Kidney (tissue), 14 donors: Measurements from ENCODE around the gene UEVLD. TPM values are rescaled to one million over a fixed set of nuclear protein-coding genes. Genes with fewer than 3 reads are reported as not detected.

Experiments
- DNase-seq, 5 donors: peaks; one replicate each; pipeline ENCODE4 v3.0.0-alpha.2; 2013 to 2020
- FAIRE-seq: peaks from 2 replicates; lab custom pipeline; 2012; peaks lifted over from hg19 to GRCh38; lab: Jason Lieb, UNC
- H3K27ac ChIP-seq, 2 donors: one replicate each; pipeline ENCODE4 v1.7.0; 2013; ENCODE audit warnings: low read depth in 2 of 2, low read length in 2 of 2, inconsistent platforms in 1 of 2
- H3K27me3 ChIP-seq: one replicate; pipeline ENCODE4 v1.7.1; 2013; ENCODE audit warnings: low read length, inconsistent platforms; ENCODE audit not compliant: control insufficient read depth, insufficient read depth
- H3K36me3 ChIP-seq, 3 donors: one replicate each; pipeline versions ENCODE4 v1.7.0 to v1.7.1; 2013; ENCODE audit warnings: low read length in 3 of 3, control low read depth in 1 of 3, inconsistent platforms in 1 of 3; ENCODE audit not compliant: insufficient read depth in 3 of 3, control insufficient read depth in 2 of 3
- H3K4me1 ChIP-seq, 3 donors: one replicate each; pipeline versions ENCODE4 v1.7.0 to v1.7.1; 2013; ENCODE audit warnings: low read length in 3 of 3, inconsistent platforms in 1 of 3, low read depth in 1 of 3; ENCODE audit not compliant: control insufficient read depth in 2 of 3, insufficient read depth in 2 of 3
- H3K4me3 ChIP-seq, 3 donors: one replicate each; pipeline versions ENCODE4 v1.7.0 to v1.8.1; 2013; ENCODE audit warnings: low read length in 3 of 3, control low read depth in 1 of 3, inconsistent platforms in 1 of 3
- H3K9ac ChIP-seq, 3 donors: one replicate each; pipeline versions ENCODE4 v1.7.0 to v1.7.1; 2013; ENCODE audit warnings: low read length in 3 of 3, control low read depth in 1 of 3, inconsistent platforms in 1 of 3
- H3K9me3 ChIP-seq, 3 donors: one replicate each; pipeline versions ENCODE4 v1.7.0 to v1.7.1; 2013; ENCODE audit warnings: low read length in 3 of 3, control low read depth in 1 of 3, inconsistent platforms in 1 of 3; ENCODE audit not compliant: control insufficient read depth in 2 of 3, insufficient read depth in 1 of 3
- intact Hi-C: fragments of 100-400 bp; cut with DNase I; formaldehyde crosslinking; loops from one replicate; pipeline ENCODE4 v1.11.1; 2022
- polyA plus RNA-seq: library from polyadenylated mRNA; stranded (reverse); fragments of 350-450 nt; fragmentation: Illumina TruSeq; extraction: RNeasy Lipid Tissue Mini Kit (QIAGEN cat#74804); gene quantifications from one replicate; pipeline ENCODE4 v1.2.3, GENCODE V29; 2014; ENCODE audit warnings: low read depth, low replicate concordance; ENCODE audit not compliant: insufficient read depth
- total RNA-seq: library from RNA; stranded (reverse); fragmentation: NEBNext Ultra II Directional; extraction: Animal tissue kit (Norgen Biotek cat#: 25700); gene quantifications from one replicate; pipeline ENCODE4 v1.2.1, GENCODE V29; 2021
- TF ChIP-seq, protein P1 (sequence below): IDR thresholded peaks from 3 replicates; pipeline ENCODE4 v1.5.1; 2012; ENCODE audit warnings: mild to moderate bottlenecking, moderate library complexity, borderline replicate concordance; ENCODE audit not compliant: insufficient read depth; ENCODE audit errors: extremely low read depth
- donor health status: control.
- donor health status: control.
- donor health status: control.
- donor health status: control.
- donor health status: control.
- donor health status: DM: yes; HTN: yes; CAD: no.
- donor health status: Normal renal cell carcinoma (clear cell type).

The UEVLD gene
- total and polyA plus RNA-seq, 2 donors from 2014 or later: 8.0 to 23.1 TPM

DNA sequence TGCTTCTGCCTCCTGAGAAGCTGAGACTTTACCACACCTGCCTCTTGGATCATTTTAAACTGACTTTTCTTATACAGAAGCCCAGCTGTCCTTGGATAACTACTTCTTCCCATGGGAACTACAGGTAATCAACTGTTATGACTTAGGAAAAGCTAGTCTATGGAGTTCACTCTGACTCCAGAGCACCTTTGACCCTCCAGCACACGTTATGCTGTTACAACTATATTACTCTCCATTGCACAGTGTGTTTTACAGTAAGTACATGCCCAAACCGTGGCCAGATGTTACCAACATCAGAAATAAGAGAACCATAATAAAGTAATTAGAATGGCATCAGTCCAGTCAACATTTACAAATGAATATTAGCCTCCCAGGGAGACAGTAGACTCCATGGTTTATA, 40.5 kb downstream of the UEVLD start:
- intact Hi-C loops: no loop called here
- no peak overlapping the region for H3K4me3 ChIP-seq
- H3K27ac ChIP-seq: no peak overlapping the region
- H3K36me3 ChIP-seq: peaks cover 0 to 22% (median 6%) of the 10 kb centered on the region in 3 donors
- no peaks in the 10 kb centered on the region for H3K4me1 ChIP-seq
- H3K9me3 ChIP-seq: no peaks in the 10 kb centered on the region
- H3K27me3 ChIP-seq: no peaks in the 10 kb centered on the region
- FAIRE-seq (no peak), DNase-seq (no peak)
- H3K9ac ChIP-seq: no peak overlapping the region
- TF ChIP-seq, protein P1, sequence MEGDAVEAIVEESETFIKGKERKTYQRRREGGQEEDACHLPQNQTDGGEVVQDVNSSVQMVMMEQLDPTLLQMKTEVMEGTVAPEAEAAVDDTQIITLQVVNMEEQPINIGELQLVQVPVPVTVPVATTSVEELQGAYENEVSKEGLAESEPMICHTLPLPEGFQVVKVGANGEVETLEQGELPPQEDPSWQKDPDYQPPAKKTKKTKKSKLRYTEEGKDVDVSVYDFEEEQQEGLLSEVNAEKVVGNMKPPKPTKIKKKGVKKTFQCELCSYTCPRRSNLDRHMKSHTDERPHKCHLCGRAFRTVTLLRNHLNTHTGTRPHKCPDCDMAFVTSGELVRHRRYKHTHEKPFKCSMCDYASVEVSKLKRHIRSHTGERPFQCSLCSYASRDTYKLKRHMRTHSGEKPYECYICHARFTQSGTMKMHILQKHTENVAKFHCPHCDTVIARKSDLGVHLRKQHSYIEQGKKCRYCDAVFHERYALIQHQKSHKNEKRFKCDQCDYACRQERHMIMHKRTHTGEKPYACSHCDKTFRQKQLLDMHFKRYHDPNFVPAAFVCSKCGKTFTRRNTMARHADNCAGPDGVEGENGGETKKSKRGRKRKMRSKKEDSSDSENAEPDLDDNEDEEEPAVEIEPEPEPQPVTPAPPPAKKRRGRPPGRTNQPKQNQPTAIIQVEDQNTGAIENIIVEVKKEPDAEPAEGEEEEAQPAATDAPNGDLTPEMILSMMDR: no peak

- DNase-seq: peak in 2 of 5 donors; percentile 13 to 33
- Histone ChIP-seq H3K27me3 (no peaks in the 10 kb centered on the region), H3K4me1 (no peaks in the 10 kb centered on the region), H3K4me3 (no peak overlapping the region), H3K9me3 (no peaks in the 10 kb centered on the region), H3K27ac (no peak overlapping the region), H3K36me3 (peaks cover 0 to 24% (median 7%) of the 10 kb centered on the region in 3 donors), H3K9ac (no peak overlapping the region)
- no peak for FAIRE-seq
- TF ChIP-seq, protein P1: peak; percentile 37
- intact Hi-C loops: no loop called here
Measured at GRCh38 chr11:18540207-18541009, 48.1 kb downstream of the UEVLD start.

- Histone ChIP-seq H3K36me3 (peaks cover 0 to 7% (median 3%) of the 10 kb centered on the region in 3 donors), H3K9ac (no peak overlapping the region)
- FAIRE-seq: no peak
Measured at GRCh38 chr11:18536209-18536608, 52.3 kb downstream of the UEVLD start.

More at GRCh38 chr11:18536209-18536608, 52.3 kb downstream of the UEVLD start:
- H3K4me3 ChIP-seq: no peak overlapping the region
- TF ChIP-seq, protein P1: no peak
- intact Hi-C loops: no loop called here
- H3K4me1 ChIP-seq: no peaks in the 10 kb centered on the region
- H3K9me3 ChIP-seq: no peaks in the 10 kb centered on the region
- DNase-seq: no peak
- H3K27me3 ChIP-seq: no peaks in the 10 kb centered on the region
- H3K27ac ChIP-seq: no peak overlapping the region
